NCI-H69 (cell line): Measurements from ENCODE around the gene SCYGR7.

Source experiments
- DNase-seq: peaks from one replicate; lab custom pipeline; 2025; lab: John Stamatoyannopoulos, UW

The SCYGR7 gene

DNA sequence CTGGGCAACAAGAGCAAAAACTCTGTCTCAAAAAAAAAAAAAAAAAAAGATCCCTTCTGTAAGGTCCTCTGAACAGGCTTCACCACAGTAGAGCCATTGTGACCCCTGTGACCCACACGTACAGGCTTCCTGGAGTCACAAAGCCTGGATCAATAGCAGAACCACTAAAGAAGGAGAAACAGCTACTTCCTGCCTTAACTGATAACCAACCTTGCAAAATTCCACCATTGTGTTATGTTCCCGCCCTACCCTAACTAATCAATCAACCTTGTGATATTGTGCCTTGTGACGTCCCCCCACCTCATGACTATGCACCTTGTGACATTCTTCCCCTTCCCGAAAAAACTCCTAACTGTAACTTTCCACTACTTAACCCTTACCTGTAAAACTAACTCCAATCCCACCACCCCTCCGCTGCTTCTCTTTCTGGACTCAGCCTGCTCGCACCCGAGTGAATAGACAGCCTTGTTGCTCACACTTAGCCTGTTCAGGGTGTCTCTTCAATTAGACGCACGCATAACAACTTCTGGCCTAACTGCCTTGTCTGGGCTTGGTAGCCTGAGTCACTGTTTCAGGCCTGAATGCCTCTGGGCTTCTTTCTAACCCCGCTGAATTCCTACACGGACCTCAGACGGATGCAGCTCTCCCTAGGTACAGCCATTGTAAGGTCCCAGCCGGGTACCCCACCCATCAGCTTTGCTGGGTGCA lies 31.4 kb downstream of the SCYGR7 start:
- no peak for DNase-seq

DNA sequence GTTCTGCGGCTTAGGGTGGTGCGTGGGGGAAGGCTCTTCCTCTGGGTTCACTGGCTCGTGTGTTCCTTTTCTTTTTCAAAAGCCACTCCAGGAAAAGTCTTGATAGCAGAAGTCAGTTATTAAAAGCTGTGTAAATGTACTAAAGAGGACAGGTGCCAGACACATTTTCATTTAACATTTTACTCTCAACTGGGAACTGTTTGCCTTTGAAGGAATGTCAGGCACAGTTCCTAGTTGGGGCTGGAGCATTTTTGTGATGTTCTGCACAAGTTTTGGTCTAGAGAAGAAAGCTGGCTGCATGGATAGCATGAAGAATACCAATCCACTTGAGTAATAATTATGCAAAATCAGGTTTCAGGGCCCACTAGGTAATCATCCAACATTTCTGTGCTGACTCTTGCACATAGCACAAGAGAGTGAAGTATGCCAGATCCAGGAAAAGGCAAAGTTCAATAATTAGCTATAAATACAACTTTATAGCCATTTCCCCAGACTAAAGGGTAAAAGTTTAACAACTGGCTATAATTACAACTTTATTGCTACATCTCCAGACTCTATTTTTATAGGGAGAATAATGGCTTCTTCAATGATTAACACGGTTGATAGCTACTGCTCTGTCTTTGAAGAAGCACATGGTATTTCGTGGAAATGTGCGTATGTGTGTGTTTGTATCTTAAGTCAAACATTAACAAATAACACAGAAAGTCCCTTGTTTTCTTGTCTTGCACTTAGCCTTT lies 33.8 kb downstream of the SCYGR7 start:
- no peak for DNase-seq

DNA sequence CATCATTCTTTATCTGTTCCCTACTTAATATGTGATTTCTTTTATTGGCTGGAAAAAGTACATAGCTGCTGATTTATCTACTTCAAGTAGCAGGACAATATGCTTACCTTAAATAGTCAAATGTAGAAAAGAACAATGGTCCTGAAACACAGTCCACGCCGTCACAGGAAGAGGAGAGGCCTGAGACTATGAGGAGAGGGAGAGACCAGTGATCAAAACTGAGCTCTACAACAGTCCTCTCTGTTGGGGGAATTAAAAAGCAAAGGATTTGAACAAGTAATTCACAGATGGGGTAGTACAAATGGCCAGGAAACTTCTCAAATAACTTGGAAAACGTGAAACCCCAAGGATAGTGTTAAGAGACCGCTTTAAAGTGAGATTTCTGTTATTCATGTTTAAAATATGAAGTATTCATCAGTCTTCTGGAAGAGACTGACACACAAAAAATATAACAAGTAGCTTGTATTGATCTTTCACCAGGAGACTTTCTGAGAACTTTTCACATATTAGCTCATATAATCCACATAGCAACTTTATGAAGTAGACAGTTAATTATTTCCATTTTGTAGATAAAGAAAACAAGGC lies 37.7 kb downstream of the SCYGR7 start:
- no peak for DNase-seq

DNA sequence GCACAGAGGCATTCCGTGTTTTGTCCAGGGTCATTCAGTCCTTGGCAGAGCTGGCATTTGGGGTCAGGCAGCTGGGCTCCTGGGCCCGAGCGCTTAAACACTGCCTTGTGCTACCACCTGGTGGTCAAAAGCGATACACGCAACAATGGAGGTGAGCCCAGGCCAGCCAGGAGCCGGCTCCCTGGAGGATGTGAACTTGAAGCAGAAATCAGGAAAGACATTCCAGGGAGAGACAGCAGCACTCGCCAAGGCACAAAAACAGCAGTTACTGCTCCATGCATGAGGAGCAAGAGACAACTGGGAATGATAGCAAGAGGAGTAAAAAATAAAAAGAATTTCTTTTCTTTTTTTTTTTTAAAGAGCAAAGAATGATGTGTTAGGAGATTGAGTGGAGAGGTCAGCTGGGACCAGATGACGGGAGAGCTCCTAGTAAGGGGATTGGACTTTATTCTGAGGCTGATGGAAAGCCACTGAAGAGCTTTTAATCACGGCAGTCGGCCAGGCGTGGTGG lies 38.3 kb downstream of the SCYGR7 start:
- DNase-seq: peak; percentile 60

DNA sequence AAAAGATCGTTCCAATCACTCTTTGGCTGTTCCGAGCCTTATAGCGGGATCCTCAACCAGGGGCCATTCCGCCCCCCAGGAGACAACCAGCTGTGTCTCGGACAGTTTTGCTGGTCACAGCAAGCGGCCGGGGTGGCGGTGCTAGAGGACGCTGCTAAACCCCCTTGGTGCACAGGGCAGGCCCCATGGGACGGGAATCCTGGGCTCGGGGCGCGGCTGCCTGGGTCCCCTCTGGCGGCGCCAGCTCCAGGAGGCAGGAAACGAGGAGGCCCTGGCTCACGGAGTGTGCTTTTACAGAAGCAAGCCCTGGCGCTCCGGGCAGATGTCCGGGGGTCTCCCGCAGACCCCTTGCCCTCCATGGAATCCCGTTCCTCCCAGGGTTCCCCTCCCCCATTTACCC lies 39.7 kb downstream of the SCYGR7 start:
- no peak for DNase-seq

DNA sequence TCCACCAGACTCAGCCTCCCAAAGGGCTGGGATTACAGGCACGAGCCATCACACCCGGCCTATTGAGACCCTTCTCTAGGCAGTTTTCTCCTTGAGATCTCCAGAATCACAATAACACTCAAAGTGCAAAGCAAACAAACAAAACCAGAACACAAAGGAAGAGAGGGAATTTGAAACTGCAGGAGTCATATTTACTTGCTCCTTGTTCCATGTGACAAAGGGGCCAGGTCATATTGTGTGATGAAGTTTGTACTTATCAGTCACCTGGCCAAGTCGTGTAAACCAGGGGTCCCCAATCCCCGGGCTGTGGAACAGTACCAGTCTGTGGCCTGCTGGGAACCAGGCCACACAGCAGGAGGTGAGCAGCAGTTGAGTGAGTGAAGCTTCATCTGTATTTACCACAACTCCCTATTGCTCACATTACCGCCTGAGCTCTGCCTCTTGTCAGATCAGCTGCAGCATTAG lies 44.1 kb downstream of the SCYGR7 start:
- no peak for DNase-seq

DNA sequence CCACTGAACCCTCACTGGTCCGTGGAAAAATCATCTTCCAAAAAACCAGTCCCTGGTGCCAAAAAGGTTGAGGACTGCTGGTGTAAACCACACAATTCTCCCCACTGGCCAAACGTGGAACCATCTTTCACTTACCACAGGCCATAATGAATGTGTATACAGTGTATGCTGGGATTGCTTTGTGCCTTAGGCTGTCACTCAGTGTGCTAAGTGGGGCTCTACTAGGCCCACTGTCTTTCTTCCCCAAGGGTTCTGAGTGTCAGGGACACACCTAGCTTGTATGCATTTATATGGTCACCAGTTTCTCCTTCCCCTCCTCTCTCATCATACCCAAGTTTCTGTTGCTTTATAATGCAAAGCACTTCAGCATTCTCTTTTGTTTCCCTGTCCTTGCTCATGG lies 44.8 kb downstream of the SCYGR7 start:
- DNase-seq: no peak

DNA sequence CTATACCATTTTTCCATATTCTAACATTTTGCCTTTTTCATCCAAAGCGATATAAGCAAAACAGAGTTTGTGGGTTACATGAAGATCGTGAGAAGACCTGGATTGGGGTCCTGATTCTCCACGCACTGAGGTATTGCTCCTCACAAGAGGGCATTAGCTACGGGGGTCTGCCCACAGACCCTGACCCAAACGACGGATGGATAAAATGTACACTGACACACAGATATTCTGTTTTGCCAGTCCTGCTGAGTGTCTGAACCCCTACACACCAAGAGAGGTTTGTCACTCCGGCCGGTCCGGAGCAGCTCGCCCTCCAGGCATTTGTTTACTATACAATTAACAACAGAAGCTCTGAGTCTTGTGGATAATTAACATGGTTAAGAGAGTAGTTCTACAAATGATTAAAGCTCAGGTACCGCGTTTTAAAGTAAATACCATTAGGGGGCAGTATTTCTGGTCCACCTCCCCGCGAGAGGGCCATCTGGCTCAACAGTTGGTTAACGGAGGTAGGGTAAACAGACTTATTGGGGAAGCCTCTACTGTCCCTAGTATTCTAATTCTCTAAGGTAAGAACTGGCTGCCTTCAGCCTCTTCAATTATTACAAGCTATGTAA lies 46.0 kb downstream of the SCYGR7 start:
- DNase-seq: peak; percentile 6

DNA sequence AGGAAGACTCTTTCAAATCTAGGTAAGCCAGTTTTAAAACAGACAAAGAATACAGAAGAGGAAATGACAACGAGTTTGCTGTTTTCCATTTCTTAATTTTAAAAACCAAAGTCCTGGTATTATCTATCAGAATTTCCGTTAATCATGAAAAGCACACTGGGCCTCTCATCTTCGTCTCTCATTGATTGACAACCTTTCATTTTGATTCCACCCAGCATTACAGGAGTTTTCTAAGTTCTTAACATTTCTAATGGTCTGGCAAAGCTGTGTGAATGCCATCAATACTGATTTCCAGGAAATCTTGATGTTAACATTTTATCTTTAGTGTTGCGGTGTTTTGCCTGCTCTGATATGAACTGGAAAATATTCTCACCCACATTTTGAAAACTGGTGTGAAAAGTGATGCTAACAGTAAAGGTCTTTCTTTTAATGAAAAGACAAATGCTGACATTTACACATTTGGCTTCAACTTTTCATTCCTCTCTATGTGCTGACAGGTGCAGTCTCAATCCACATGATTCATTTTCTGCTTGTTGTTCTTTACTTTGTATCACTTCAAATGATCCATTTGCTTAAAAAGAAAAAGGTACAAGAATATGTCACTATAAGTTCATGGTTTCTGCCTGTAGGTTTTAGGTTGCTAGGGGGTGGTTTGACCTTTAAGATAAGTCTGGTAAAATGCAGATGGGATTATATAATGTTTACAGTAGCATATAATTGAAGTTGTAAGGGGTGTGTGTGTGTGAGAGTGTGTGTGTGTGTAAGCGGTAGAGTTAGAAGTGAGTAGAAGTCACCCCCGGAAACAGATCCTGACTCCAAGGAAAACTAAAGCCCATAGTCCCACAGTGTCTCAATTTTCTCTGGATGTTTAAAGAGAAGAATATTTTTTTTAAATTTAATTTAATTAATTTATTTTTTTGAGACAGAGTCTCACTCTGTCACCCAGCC lies 47.0 kb downstream of the SCYGR7 start:
- no peak for DNase-seq
